SK-N-SH treated with all-trans-retinoic acid at 6 μM for 48 hours (cell line): ENCODE results near the gene GHRHR.

Source experiments
- ATAC-seq: fragments of 200-7000 bp; cut with Tn5 transposase; 3 replicates; pipeline ENCODE4 v1.9.1; 2020; ENCODE audit warnings: mild to moderate bottlenecking, moderate library complexity
- ARNTL ChIP-seq: fragments of 450-650 bp; formaldehyde crosslinking; IDR thresholded peaks from 2 replicates; pipeline ENCODE4 v1.5.0; 2020; ENCODE audit warnings: low read depth, mild to moderate bottlenecking, moderate library complexity, borderline replicate concordance
- BACH2 ChIP-seq: fragments of 250-450 bp; sonication (Bioruptor Pico); IDR thresholded peaks from 2 replicates; pipeline ENCODE4 v1.9.0; 2021; ENCODE audit warnings: mild to moderate bottlenecking, borderline replicate concordance
- CSDC2 ChIP-seq: fragments of 250-450 bp; sonication (Bioruptor Pico); IDR thresholded peaks from 2 replicates; pipeline ENCODE4 v1.5.0; 2020; ENCODE audit warnings: mild to moderate bottlenecking, moderate library complexity
- ESRRG ChIP-seq: fragments of 250-450 bp; sonication (Bioruptor Pico); IDR thresholded peaks from 2 replicates; pipeline ENCODE4 v1.6.1; 2021; ENCODE audit warnings: mild to moderate bottlenecking
- GLIS3 ChIP-seq: fragments of 250-450 bp; sonication (Bioruptor Pico); IDR thresholded peaks from 2 replicates; pipeline ENCODE4 v1.5.0; 2020; ENCODE audit warnings: mild to moderate bottlenecking, moderate library complexity
- ISL1 ChIP-seq: fragments of 250-450 bp; sonication (Bioruptor Pico); IDR thresholded peaks from 2 replicates; pipeline ENCODE4 v2.1.2; 2022; ENCODE audit warnings: mild to moderate bottlenecking, moderate library complexity
- OSR1 ChIP-seq: fragments of 250-450 bp; sonication (Bioruptor Pico); IDR thresholded peaks from 2 replicates; pipeline ENCODE4 v1.8.0; 2022; ENCODE audit warnings: moderate library complexity, mild to moderate bottlenecking, inconsistent platforms
- PPARA ChIP-seq: fragments of 250-450 bp; sonication (Bioruptor Pico); IDR thresholded peaks from 2 replicates; pipeline ENCODE4 v1.5.0; 2020; ENCODE audit warnings: mild to moderate bottlenecking, borderline replicate concordance
- RARB ChIP-seq: fragments of 250-450 bp; sonication (Bioruptor Pico); IDR thresholded peaks from 2 replicates; pipeline ENCODE4 v1.8.0; 2021; ENCODE audit warnings: mild to moderate bottlenecking, moderate library complexity
- SNAI2 ChIP-seq: fragments of 250-450 bp; sonication (Bioruptor Pico); IDR thresholded peaks from 2 replicates; pipeline ENCODE4 v1.5.0; 2020; ENCODE audit warnings: mild to moderate bottlenecking, moderate library complexity
- TCF4 ChIP-seq: fragments of 250-450 bp; sonication (Bioruptor Pico); IDR thresholded peaks from 2 replicates; pipeline ENCODE4 v1.8.0; 2021; ENCODE audit warnings: mild to moderate bottlenecking, moderate library complexity, borderline replicate concordance
- TOX ChIP-seq: fragments of 250-450 bp; sonication (Bioruptor Pico); IDR thresholded peaks from 2 replicates; pipeline ENCODE4 v1.8.0; 2021; ENCODE audit warnings: mild to moderate bottlenecking, moderate library complexity, borderline replicate concordance
- ZC3H10 ChIP-seq: fragments of 250-450 bp; sonication (Bioruptor Pico); IDR thresholded peaks from 2 replicates; pipeline ENCODE4 v1.5.1; 2021; ENCODE audit warnings: mild to moderate bottlenecking, moderate library complexity
- ZFP3 ChIP-seq: fragments of 250-450 bp; sonication (Bioruptor Pico); IDR thresholded peaks from 2 replicates; pipeline ENCODE4 v1.5.0; 2020; ENCODE audit warnings: mild to moderate bottlenecking, moderate library complexity
- ZFP30 ChIP-seq: fragments of 450-650 bp; formaldehyde crosslinking; IDR thresholded peaks from 2 replicates; pipeline ENCODE4 v1.5.0; 2022; ENCODE audit warnings: mild to moderate bottlenecking, moderate library complexity
- ZNF70 ChIP-seq: fragments of 450-650 bp; formaldehyde crosslinking; IDR thresholded peaks from 2 replicates; pipeline ENCODE4 v1.5.0; 2020; ENCODE audit warnings: mild to moderate bottlenecking, moderate library complexity
- TF ChIP-seq, protein P1 (sequence below): fragments of 250-450 bp; sonication (Bioruptor Pico); IDR thresholded peaks from 2 replicates; pipeline ENCODE4 v1.8.0; 2021; ENCODE audit warnings: low read depth, mild to moderate bottlenecking, moderate library complexity, borderline replicate concordance
- TF ChIP-seq, protein P2 (sequence below): fragments of 250-450 bp; sonication (Bioruptor Pico); IDR thresholded peaks from 2 replicates; pipeline ENCODE4 v1.5.0; 2020; ENCODE audit warnings: mild to moderate bottlenecking, moderate library complexity
- TF ChIP-seq, protein P3 (sequence below): fragments of 250-450 bp; sonication (Bioruptor Pico); IDR thresholded peaks from 2 replicates; pipeline ENCODE4 v1.5.1; 2021; ENCODE audit warnings: mild to moderate bottlenecking, moderate library complexity
- TF ChIP-seq, protein P4 (sequence below): fragments of 250-450 bp; sonication (Bioruptor Pico); IDR thresholded peaks from 2 replicates; pipeline ENCODE4 v1.5.1; 2020; ENCODE audit warnings: low read depth, mild to moderate bottlenecking, moderate library complexity
- TF ChIP-seq, protein P5 (sequence below): fragments of 250-450 bp; sonication (Bioruptor Pico); IDR thresholded peaks from 2 replicates; pipeline ENCODE4 v1.8.0; 2020; ENCODE audit warnings: mild to moderate bottlenecking, moderate library complexity, borderline replicate concordance

The GHRHR gene

DNA sequence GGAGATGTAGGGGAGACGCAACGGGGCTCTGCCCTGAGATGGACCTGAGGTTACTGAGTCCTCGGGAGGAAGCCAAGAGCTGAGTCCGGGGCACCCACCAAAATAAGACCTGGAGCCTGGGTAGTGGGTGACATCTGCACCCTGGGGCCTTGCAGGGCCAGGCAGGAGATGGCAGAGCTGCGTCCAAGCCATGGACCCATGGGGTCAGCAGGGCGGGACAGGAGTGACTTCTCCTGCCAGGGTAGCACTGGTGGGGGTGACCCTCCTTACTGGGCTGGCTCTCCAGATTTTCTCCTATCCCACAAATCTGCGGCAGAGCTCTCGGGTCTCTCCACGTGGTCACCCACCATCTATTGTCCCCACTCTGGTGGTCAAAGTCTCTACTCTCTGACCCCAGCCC, 2.1 kb downstream of the GHRHR start:
- ATAC-seq, result no peak
- TF ChIP-seq TOX (CRISPR knock-in tag), result no peak
- TF ChIP-seq ISL1, result no peak

DNA sequence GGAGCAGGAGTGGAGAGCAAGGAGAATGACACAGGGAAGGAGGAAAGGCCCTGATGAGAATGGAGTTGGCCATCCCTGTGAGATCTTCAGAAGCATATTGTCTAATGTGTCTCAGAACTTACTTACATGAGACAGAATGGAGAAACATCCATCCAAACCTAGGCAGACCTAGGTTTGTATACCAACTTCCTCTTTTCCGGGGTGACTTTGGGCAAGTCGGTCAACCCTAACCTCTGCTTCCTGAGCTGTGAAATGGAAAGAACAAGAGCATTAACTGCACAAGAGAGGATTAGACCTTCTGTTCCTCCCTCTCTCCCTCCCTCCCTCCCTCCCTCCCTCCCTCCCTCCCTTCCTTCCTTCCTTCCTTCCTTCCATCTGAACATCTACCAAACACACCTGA, 4.5 kb downstream of the GHRHR start:
- no peak for TF ChIP-seq ARNTL (CRISPR knock-in tag)
- TF ChIP-seq, protein P1, sequence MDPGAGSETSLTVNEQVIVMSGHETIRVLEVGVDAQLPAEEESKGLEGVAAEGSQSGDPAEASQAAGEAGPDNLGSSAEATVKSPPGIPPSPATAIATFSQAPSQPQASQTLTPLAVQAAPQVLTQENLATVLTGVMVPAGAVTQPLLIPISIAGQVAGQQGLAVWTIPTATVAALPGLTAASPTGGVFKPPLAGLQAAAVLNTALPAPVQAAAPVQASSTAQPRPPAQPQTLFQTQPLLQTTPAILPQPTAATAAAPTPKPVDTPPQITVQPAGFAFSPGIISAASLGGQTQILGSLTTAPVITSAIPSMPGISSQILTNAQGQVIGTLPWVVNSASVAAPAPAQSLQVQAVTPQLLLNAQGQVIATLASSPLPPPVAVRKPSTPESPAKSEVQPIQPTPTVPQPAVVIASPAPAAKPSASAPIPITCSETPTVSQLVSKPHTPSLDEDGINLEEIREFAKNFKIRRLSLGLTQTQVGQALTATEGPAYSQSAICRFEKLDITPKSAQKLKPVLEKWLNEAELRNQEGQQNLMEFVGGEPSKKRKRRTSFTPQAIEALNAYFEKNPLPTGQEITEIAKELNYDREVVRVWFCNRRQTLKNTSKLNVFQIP (CRISPR knock-in tag), result no peak
- TF ChIP-seq BACH2 (CRISPR knock-in tag), result no peak
- no peak for TF ChIP-seq TCF4 (CRISPR knock-in tag)
- TF ChIP-seq CSDC2 (CRISPR knock-in tag), result no peak
- no peak for TF ChIP-seq ESRRG (CRISPR knock-in tag)
- TF ChIP-seq OSR1 (CRISPR knock-in tag), result no peak
- TF ChIP-seq TOX (CRISPR knock-in tag), result no peak
- TF ChIP-seq, protein P2, sequence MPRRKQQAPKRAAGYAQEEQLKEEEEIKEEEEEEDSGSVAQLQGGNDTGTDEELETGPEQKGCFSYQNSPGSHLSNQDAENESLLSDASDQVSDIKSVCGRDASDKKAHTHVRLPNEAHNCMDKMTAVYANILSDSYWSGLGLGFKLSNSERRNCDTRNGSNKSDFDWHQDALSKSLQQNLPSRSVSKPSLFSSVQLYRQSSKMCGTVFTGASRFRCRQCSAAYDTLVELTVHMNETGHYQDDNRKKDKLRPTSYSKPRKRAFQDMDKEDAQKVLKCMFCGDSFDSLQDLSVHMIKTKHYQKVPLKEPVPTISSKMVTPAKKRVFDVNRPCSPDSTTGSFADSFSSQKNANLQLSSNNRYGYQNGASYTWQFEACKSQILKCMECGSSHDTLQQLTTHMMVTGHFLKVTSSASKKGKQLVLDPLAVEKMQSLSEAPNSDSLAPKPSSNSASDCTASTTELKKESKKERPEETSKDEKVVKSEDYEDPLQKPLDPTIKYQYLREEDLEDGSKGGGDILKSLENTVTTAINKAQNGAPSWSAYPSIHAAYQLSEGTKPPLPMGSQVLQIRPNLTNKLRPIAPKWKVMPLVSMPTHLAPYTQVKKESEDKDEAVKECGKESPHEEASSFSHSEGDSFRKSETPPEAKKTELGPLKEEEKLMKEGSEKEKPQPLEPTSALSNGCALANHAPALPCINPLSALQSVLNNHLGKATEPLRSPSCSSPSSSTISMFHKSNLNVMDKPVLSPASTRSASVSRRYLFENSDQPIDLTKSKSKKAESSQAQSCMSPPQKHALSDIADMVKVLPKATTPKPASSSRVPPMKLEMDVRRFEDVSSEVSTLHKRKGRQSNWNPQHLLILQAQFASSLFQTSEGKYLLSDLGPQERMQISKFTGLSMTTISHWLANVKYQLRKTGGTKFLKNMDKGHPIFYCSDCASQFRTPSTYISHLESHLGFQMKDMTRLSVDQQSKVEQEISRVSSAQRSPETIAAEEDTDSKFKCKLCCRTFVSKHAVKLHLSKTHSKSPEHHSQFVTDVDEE (CRISPR knock-in tag), result no peak
- no peak for TF ChIP-seq ZC3H10
- TF ChIP-seq PPARA (CRISPR knock-in tag), result no peak
- no peak for TF ChIP-seq RARB (CRISPR knock-in tag)
- TF ChIP-seq ZFP3 (CRISPR knock-in tag), result no peak
- TF ChIP-seq, protein P3, sequence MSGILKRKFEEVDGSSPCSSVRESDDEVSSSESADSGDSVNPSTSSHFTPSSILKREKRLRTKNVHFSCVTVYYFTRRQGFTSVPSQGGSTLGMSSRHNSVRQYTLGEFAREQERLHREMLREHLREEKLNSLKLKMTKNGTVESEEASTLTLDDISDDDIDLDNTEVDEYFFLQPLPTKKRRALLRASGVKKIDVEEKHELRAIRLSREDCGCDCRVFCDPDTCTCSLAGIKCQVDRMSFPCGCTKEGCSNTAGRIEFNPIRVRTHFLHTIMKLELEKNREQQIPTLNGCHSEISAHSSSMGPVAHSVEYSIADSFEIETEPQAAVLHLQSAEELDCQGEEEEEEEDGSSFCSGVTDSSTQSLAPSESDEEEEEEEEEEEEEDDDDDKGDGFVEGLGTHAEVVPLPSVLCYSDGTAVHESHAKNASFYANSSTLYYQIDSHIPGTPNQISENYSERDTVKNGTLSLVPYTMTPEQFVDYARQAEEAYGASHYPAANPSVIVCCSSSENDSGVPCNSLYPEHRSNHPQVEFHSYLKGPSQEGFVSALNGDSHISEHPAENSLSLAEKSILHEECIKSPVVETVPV, result no peak
- TF ChIP-seq, protein P4, sequence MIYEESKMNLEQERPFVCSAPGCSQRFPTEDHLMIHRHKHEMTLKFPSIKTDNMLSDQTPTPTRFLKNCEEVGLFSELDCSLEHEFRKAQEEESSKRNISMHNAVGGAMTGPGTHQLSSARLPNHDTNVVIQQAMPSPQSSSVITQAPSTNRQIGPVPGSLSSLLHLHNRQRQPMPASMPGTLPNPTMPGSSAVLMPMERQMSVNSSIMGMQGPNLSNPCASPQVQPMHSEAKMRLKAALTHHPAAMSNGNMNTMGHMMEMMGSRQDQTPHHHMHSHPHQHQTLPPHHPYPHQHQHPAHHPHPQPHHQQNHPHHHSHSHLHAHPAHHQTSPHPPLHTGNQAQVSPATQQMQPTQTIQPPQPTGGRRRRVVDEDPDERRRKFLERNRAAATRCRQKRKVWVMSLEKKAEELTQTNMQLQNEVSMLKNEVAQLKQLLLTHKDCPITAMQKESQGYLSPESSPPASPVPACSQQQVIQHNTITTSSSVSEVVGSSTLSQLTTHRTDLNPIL (CRISPR knock-in tag), result no peak
- TF ChIP-seq, all 23 proteins: peak for 0
- no peak for ATAC-seq

DNA sequence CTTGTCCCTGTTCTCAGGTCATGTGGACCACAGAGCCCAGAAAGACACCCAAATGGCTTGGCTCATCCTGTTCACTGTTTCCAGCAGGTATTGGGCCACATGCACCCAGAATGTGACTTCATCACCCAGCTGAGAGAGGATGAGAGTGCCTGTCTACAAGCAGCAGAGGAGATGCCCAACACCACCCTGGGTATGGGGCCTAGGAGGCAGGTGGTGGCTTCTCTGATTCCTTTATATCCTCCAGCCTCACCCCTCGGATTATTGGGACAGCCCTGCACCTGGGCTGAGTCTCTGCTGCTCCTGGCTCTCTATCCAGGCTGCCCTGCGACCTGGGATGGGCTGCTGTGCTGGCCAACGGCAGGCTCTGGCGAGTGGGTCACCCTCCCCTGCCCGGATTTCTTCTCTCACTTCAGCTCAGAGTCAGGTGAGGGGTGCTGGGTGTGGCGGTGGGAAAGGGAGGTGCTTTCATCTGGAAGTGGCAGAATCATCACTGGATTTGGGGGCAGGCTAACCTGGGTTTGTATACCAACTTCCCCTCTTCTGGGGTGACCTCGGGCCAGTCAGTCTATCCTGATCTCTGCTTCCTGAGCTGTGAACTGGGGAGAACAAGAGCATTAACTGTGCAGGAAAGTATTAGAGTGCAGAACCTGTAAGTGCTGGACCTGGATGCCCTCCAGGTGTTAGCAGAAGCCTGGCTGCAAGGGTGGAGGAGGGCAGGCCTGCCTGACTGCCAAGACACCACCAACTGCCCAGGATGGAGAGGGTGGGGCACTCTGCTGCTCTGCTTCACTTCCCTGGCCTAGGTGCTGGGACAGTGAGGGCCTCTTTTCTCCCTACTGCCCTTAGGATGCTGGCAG, 5.2 kb downstream of the GHRHR start:
- no peak for ATAC-seq
- no peak for TF ChIP-seq ESRRG (CRISPR knock-in tag)
- TF ChIP-seq, protein P5, sequence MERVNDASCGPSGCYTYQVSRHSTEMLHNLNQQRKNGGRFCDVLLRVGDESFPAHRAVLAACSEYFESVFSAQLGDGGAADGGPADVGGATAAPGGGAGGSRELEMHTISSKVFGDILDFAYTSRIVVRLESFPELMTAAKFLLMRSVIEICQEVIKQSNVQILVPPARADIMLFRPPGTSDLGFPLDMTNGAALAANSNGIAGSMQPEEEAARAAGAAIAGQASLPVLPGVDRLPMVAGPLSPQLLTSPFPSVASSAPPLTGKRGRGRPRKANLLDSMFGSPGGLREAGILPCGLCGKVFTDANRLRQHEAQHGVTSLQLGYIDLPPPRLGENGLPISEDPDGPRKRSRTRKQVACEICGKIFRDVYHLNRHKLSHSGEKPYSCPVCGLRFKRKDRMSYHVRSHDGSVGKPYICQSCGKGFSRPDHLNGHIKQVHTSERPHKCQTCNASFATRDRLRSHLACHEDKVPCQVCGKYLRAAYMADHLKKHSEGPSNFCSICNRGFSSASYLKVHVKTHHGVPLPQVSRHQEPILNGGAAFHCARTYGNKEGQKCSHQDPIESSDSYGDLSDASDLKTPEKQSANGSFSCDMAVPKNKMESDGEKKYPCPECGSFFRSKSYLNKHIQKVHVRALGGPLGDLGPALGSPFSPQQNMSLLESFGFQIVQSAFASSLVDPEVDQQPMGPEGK (CRISPR knock-in tag), result no peak
- TF ChIP-seq TOX (CRISPR knock-in tag), result no peak
- no peak for TF ChIP-seq ZFP30 (CRISPR knock-in tag)
- no peak for TF ChIP-seq TCF4 (CRISPR knock-in tag)
- no peak for TF ChIP-seq PPARA (CRISPR knock-in tag)
- TF ChIP-seq ZFP3 (CRISPR knock-in tag), result no peak
- TF ChIP-seq SNAI2 (CRISPR knock-in tag), result no peak
- TF ChIP-seq ZNF70, result no peak
- TF ChIP-seq, protein P1 (CRISPR knock-in tag), result no peak
- TF ChIP-seq, protein P4 (CRISPR knock-in tag), result no peak
- TF ChIP-seq BACH2 (CRISPR knock-in tag), result no peak
- TF ChIP-seq GLIS3 (CRISPR knock-in tag), result no peak
- TF ChIP-seq, protein P2 (CRISPR knock-in tag), result no peak
